Fibroblast of skin of left biceps (primary cell): ENCODE measurements around the gene HCN3.
"Not testable (repeated sequence)": the region's sequence is repeated elsewhere in the genome, so short reads cannot be mapped to it uniquely, and the experiment has no call there.

Experiments used
- DNase-seq, 2 experiments: peaks; one replicate each; pipeline ENCODE4 v3.0.0-alpha.2; 2013; ENCODE audit warnings: low read depth in 2 of 2

Gene HCN3

DNA sequence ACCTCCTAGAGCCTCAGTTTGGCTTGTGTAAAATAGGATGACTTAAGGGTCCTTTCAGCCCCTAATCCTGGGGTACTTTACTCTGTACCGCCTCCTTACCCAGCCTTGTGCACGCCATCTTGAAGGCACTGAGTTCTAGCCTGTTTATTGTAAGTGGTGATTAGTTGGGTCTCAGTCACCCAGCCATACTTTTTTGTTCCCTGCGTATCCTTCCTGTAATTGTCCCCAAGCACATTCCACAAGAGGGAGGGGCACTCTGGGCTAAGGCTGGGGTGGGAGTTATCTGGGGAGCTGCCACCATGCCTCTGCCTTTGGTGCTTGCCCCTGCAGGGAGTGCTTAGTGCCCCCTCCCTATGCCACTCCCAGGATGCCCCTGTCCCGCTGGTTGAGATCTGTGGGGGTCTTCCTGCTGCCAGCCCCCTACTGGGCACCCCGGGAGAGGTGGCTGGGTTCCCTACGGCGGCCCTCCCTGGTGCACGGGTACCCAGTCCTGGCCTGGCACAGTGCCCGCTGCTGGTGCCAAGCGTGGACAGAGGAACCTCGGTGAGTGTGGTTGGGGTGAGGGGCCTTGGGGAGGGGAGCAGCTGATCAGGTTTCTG lies 32.3 kb downstream of the HCN3 start:
- no peak for DNase-seq

DNA sequence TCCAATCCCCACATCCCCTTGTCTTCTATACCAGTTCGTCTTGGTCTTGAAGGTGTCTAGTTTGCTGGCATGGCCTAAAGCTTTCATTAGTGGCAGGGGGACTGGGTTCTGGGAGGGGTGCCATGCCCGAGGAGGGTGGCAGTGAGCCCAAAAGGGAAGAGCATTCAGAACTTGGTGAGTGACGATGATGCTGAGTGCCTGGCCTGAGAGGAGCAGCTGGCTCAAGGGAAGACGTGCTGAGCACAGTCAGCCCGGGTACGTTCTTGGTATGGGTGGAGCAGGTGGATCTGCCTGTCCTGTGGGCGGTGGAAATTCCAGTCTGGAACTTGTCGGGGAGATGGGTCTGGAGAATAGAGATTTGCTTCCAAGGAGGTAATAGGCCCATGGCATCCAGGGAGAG lies 36.0 kb downstream of the HCN3 start:
- no peak for DNase-seq

DNA sequence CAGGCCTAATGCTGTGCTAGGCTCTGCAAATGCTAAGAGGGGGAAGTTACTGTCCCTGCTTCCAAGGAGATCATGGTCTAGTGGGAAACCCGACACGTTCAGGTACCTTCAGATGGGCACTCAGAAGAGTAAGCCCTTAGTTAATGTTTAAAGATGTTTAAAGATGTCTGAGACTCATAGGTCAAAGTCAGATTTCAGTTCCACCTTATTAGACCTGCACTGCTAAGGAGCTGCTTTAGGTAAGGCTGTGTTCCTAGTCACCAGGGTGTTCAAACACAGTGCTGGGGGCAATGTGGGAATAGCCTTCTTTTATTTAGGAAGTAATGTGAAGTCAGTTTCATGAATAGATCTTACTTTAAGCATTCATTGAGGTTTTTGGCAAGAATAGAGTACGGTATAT lies 39.7 kb downstream of the HCN3 start:
- no peak for DNase-seq

GRCh38 chr1:155318082-155318481 lies 40.8 kb downstream of the HCN3 start:
- no peak for DNase-seq

- DNase-seq: no peak
Observed at GRCh38 chr1:155319536-155319935, 42.3 kb downstream of the HCN3 start.

DNA sequence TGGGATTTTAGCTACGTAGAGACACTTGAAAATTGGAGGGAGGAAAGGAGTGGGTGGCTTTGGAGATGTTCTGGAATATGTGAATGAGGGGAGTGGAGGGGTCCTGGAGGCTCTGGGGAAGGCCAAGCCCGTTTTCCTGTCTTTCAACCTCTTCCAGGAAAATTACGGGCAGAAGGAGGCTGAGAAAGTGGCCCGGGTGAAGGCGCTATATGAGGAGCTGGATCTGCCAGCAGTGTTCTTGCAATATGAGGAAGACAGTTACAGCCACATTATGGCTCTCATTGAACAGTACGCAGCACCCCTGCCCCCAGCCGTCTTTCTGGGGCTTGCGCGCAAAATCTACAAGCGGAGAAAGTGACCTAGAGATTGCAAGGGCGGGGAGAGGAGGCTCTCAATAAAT lies 43.0 kb downstream of the HCN3 start:
- no peak for DNase-seq

DNA sequence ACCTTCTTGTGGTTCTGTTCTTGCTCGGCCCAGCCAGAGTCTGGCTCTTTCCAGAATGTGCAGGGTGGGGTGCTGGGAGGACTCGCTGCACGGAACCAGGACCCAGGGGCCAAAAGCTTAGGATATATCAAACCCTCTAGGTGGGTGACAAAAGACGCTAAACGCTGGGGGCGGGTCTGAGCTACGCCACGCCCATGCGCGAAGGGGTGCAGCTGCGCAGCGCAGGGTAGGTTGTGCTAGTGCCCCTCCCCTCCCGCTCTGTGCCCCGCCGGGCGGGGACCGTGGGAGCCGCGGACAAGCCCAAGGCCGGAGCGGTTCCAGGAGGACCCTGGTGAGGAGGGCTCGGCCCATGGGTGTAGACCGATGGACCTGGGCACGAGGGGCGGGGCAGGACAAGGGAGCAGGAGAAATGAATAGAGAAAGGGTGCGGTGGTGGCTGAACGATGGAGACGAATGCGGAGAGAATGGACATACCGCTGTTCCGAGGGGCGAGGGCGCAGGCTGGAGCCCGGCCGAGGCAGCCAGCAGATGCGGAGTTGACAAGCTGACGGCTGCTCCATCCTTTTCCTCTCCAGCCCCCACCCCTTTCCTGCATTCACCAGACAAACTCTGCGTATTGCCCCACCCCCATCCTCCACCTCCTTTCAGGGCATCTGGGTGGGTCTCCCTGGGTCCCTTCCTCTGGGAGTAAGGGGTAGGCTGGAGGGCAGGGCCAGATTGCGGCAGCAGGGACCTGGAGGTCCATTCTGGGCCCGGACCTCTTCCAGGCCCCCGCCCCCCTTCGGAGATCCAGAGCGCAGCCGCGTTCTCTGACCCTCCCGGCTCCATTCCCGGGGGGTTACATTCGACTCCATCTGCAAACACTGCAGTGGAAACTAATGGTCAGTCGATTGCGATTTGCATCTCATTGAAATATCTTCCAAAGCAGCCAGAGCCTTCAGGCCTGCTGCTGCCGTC lies 43.7 kb downstream of the HCN3 start, which contains the start of gene RUSC1:
Gene RUSC1 (plus strand): TSS at position 234 of the 957 bp plus-strand sequence. CDS start 880 bp downstream, outside the sequence.
- DNase-seq: peak in 1 of 2 experiments; percentile 17

DNA sequence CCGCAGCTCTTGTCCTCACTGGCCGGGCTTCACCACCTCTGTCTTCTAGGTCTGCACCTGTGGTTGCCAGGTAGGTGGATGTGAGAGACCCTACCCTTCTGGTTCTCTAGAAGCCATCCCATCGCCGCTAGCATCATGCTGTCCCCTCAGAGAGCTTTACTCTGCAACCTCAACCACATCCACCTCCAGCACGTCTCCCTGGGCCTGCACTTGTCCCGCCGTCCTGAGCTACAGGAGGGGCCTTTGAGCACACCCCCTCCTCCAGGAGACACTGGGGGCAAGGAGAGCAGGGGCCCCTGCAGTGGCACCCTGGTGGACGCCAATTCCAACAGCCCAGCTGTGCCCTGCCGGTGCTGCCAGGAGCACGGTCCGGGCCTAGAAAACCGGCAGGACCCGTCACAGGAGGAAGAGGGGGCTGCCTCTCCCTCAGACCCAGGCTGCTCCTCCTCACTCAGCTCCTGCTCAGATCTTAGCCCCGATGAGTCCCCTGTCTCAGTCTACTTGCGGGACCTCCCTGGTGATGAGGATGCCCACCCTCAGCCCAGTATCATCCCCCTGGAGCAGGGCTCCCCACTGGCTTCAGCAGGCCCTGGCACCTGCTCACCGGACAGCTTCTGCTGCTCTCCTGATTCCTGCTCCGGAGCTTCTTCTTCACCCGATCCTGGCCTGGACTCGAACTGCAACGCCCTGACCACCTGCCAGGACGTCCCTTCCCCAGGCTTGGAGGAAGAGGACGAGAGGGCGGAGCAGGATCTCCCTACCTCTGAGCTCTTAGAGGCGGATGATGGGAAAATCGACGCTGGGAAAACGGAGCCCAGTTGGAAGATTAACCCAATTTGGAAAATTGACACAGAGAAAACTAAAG lies 44.6 kb downstream of the HCN3 start:
- no peak for DNase-seq

- no peak for DNase-seq
Observed at GRCh38 chr1:155322571-155322952, 45.3 kb downstream of the HCN3 start.

DNA sequence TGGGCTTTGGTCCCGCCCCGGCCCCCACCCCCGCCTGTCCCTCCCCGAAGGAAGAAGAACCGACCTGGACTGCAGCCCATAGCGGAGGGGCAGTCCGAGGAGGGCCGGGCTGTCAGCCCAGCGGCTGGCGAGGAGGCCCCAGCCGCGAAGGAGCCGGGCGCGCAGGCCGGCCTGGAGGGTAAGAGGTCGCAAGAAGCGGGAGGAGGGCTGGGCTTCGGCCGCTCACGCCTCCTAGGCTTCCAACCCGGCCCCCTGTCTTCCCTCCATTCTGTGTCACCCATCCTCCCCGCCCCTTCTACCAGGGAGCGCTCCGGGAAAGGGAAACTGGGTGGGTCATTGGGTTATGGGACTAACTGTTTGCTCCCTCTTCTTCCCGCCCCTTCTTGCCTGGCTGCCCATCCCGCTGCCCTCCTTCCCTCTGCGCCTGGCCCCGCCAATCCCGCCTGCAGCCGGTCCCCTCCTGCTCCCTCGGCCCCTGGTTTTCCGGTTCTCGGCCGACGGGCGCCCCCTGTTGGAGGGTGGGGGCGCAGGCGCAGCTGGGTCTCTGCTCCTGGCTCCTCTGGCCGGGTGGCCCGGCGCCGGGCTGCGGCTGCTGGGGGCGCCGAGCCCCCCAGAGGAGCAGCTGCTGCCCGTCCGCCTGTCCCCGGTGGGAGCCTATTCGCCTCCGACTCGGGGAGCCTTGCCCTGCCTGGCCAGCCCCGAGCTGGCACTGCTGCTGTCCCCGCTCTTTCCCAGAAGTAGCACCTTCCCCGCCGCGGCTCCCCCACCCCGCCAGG lies 45.9 kb downstream of the HCN3 start:
- peak; percentile 64 to 67 for DNase-seq

- peak; percentile 64 to 67 for DNase-seq
Observed at GRCh38 chr1:155323729-155324036, 46.4 kb downstream of the HCN3 start.

DNA sequence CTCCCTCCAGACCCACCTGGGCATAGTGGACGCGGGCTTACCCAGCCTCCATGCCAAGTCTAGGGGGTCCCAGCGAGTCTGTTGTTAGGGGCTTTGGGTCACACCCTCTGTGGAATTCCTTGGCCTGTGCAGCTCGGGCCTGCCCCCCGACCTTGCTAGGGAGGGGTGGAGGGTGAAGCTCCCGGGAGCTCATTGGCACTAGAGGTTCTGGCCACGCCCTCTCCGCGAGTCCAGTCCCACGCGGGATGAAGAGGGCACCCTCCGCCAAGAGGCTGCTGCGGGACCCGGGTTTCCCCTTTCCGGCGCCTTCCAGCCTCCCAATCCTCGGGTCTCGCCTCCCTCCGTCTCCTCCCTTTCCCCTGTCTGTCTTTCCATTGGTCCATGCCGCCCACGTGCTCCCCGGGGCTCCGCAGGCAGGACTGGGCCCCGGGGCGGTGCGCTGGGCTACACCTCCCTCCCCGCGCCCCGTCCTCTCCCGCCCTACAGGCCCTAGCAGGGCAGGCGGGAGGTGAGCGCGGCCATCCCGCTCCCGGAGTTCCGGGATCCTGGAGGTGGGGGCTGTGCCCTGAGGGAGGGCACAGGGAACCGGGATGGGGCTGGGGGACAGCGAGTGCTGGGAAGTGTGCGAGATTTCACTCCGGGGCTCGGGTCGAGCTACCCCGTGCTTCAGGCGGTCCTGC lies 46.9 kb downstream of the HCN3 start:
- DNase-seq: peak; percentile 83 to 84

DNA sequence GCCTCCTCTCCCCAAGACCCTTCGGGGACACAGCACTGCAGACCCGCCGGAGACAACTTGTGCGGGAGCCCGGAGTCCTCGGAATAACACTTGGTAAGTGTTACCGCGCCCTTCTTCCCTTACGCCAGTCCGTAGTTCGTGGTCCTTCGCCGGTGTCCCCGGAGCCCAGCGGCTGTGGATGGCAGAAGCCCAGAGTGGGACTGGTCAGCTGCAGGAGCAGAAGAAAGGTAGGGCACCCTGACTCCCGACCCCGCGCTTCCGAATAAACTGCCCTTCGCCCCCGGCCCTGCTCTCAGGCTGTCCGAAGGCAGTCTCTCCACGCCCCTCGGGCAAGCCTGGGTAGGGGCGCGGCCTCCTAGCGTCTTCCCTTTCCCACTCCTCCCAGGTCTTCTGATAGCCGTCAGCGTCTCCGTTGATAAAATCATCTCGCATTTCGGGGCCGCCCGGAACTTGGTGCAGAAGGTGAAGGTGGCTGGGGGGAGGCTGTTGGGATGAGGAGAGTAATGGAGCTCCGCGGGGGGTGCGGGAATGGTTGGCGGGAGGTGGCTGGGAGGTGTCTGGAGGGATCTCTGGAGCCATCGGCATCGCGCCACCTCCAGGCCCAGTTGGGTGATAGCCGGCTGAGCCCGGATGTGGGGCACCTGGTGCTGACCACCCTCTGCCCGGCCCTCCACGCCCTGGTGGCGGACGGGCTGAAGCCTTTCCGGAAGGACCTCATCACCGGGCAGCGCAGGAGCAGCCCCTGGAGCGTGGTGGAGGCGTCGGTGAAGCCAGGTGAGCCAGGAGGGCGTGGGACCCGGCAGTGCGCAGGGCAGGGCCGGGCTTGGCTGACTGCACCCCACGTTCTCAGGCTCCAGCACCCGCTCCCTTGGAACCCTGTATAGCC lies 47.7 kb downstream of the HCN3 start:
- DNase-seq: no peak

GRCh38 chr1:155325603-155325893 lies 48.3 kb downstream of the HCN3 start:
- DNase-seq: no peak

- no peak for DNase-seq
Observed at GRCh38 chr1:155326020-155326526, 48.8 kb downstream of the HCN3 start.

- no peak for DNase-seq
Observed at GRCh38 chr1:155326631-155327037, 49.4 kb downstream of the HCN3 start.

- no peak for DNase-seq
Observed at GRCh38 chr1:155327981-155328380, 50.7 kb downstream of the HCN3 start.

- not testable (repeated sequence) for DNase-seq
Observed at GRCh38 chr1:155328856-155329255, 51.6 kb downstream of the HCN3 start.

DNA sequence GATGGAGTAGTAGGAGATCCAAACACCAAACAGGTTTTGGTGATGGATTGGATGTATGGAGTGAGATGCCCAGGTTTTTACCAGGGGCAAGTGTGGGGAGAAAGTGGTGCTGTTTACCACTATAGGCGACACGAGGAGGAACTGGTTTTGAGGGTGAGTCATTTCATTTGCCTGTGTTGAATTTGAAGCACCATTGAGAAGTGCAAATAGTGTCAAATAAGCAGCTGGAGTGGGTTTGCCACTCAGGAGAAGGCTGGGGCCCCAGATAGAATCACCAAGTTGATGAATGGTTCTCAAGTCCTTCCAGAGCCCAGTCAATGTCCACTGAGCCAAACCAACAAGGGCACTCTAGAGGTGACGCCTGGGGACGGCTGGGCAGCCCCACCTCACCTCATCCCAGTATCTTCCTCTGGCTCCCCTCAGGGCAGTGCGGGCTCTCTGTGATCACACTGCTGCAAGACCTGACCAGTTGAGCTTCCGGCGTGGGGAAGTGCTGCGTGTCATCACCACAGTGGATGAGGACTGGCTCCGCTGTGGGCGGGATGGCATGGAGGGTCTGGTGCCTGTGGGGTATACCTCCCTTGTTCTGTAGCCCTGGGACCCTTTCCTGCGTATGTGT lies 52.8 kb downstream of the HCN3 start:
- no peak for DNase-seq
